Bronchial epithelial cell (primary cell): ENCODE data around the gene CXorf58. TPM values are rescaled to one million over a fixed set of nuclear protein-coding genes. Genes with fewer than 3 reads are reported as not detected.
"Not testable (repeated sequence)": the region's sequence is repeated elsewhere in the genome, so short reads cannot be mapped to it uniquely, and the experiment has no call there.

Experiments used
- DNase-seq: peaks from one replicate; pipeline ENCODE4 v3.0.0-alpha.2; 2010; ENCODE audit warnings: low read depth
- FAIRE-seq: peaks from 2 replicates; lab custom pipeline; 2011; peaks lifted over from hg19 to GRCh38; lab: Jason Lieb, UNC
- H3K27me3 ChIP-seq: 2 replicates; pipeline ENCODE4 v1.5.1; 2011; ENCODE audit warnings: low read length; ENCODE audit not compliant: control insufficient read depth, insufficient read depth
- H3K36me3 ChIP-seq: 2 replicates; pipeline ENCODE4 v1.5.1; 2011; ENCODE audit warnings: low read length; ENCODE audit not compliant: control insufficient read depth, insufficient read depth
- H3K4me3 ChIP-seq: 2 replicates; pipeline ENCODE4 v1.5.1; 2011; ENCODE audit warnings: mild to moderate bottlenecking, low read depth, low read length, control low read depth
- CTCF ChIP-seq: IDR thresholded peaks from 2 replicates; pipeline ENCODE4 v1.5.1; 2011; ENCODE audit warnings: mild to moderate bottlenecking, moderate library complexity, low read length, control low read depth, inconsistent platforms; ENCODE audit not compliant: insufficient read depth, severe bottlenecking
- total RNA-seq: library from RNA; depleted of rRNA; stranded (reverse); fragments of >200 nt; gene quantifications from 2 replicates; pipeline ENCODE4 v1.2.1, GENCODE V29; 2014

The CXorf58 gene
- not detected in 2 replicates for total RNA-seq

- Histone ChIP-seq H3K27me3 (no peaks in the 10 kb centered on the region), H3K36me3 (no peaks in the 10 kb centered on the region), H3K4me3 (peak within 1 kb of the TSS; percentile 56)
- peak; percentile 77 for TF ChIP-seq CTCF
- peak; percentile 77 for DNase-seq
- FAIRE-seq = no peak
These were observed at the start of gene CXorf58, which contains the start of gene APOO for GRCh38 chrX:23907498-23908218. CXorf58 (plus strand) TSS chrX:23908006; CDS start chrX:23910303, 2,297 bp downstream. APOO (minus strand) TSS chrX:23907938; CDS start chrX:23907702, 236 bp downstream.

- not testable (repeated sequence) for H3K36me3 ChIP-seq, DNase-seq, FAIRE-seq, H3K4me3 ChIP-seq, H3K27me3 ChIP-seq
These were observed 48.6 kb upstream of the CXorf58 start for GRCh38 chrX:23859238-23859637.

- TF ChIP-seq CTCF = no peak
- Histone ChIP-seq H3K36me3 (peaks cover 1% of the 10 kb centered on the region), H3K27me3 (no peaks in the 10 kb centered on the region), H3K4me3 (no peak overlapping the region)
- FAIRE-seq (no peak), DNase-seq (no peak)
These were observed 46.5 kb upstream of the CXorf58 start for GRCh38 chrX:23861215-23861896.

- H3K4me3 ChIP-seq, H3K27me3 ChIP-seq, FAIRE-seq: not testable (repeated sequence)
These were observed 45.9 kb upstream of the CXorf58 start for GRCh38 chrX:23861952-23862351.

GRCh38 chrX:23864742-23865326 lies 43.0 kb upstream of the CXorf58 start:
- TF ChIP-seq CTCF = no peak
- Histone ChIP-seq H3K36me3 (peaks cover 1% of the 10 kb centered on the region), H3K4me3 (no peak overlapping the region), H3K27me3 (no peaks in the 10 kb centered on the region)
- FAIRE-seq (no peak), DNase-seq (no peak)

More at GRCh38 chrX:23861952-23862351, 45.9 kb upstream of the CXorf58 start:
- H3K36me3 ChIP-seq, DNase-seq: not testable (repeated sequence)

GRCh38 chrX:23870041-23870440 lies 37.8 kb upstream of the CXorf58 start:
- FAIRE-seq (no peak), DNase-seq (no peak)
- TF ChIP-seq CTCF = no peak
- H3K27me3 ChIP-seq = no peaks in the 10 kb centered on the region
- H3K36me3 ChIP-seq = no peaks in the 10 kb centered on the region
- H3K4me3 ChIP-seq = no peak overlapping the region
